Fibroblast of pulmonary artery (primary cell): ENCODE results near the gene WIZ.
A peak's percentile ranks its signal among the peaks of the same experiment; 100 is the strongest.
"Not testable (repeated sequence)": the region's sequence is repeated elsewhere in the genome, so short reads cannot be mapped to it uniquely, and the experiment has no call there.

ENCODE experiments used
- DNase-seq: peaks from one replicate; pipeline ENCODE4 v3.0.0-alpha.2; 2010; ENCODE audit warnings: low read depth
- H3K4me3 ChIP-seq: replicated peaks from 2 replicates; pipeline ENCODE4 v1.5.1; 2011; ENCODE audit warnings: low read depth, mild to moderate bottlenecking, control low read depth, low read length, moderate library complexity
- CTCF ChIP-seq: IDR thresholded peaks from 2 replicates; pipeline ENCODE4 v1.5.1; 2011; ENCODE audit warnings: mild to moderate bottlenecking, control low read depth, low read length, inconsistent platforms; ENCODE audit errors: missing control alignments

WIZ gene

DNA sequence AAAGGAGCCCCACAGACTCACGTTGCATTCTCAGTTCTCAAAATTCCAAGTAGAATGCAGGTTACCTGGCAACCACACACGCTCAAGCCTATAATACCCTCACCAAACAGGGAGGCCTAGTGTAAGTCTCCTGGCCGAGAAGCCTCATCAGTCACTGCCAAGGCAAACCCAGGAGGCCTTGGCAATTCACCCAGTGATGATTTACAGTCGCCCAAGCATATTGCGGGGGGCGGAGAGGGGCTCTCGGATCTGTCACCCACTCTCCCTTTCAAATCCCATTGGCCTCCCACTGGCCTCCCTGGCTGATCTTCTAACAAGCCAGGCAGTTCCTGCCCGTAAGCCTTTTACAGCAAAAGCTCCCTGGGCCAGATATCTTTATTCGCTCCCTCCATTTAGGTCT, 32.1 kb downstream of the WIZ start:
- H3K4me3 ChIP-seq: peak overlapping the region; percentile 81
- peak; percentile 18 for DNase-seq
- TF ChIP-seq CTCF: no peak

DNA sequence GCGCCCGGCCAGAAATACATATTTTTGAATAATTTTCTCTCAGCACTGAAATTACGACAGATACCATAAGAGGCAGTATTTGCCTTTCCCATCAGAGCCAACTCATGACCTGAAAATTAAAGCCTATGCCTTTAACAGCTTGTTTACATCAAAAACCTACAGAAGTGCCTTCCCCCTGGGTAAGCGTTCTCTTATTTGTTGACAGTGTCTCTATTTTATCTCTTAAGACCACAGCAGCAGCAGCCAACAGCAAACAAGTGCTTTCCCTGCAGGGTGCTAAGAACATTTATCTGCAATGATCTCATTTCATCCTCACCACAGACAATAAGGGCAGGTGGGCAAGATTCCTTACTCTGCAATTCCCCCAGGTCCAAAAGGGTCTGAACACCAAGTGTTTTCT, 36.9 kb downstream of the WIZ start:
- TF ChIP-seq CTCF: no peak
- H3K4me3 ChIP-seq: no peak overlapping the region
- no peak for DNase-seq

GRCh38 chr19:15411351-15411750, 38.4 kb downstream of the WIZ start:
- DNase-seq: not testable (repeated sequence)

GRCh38 chr19:15404780-15405211, 45.0 kb downstream of the WIZ start:
- no peak for DNase-seq
- TF ChIP-seq CTCF: no peak
- H3K4me3 ChIP-seq: no peak overlapping the region

More at GRCh38 chr19:15411351-15411750, 38.4 kb downstream of the WIZ start:
- not testable (repeated sequence) for H3K4me3 ChIP-seq

DNA sequence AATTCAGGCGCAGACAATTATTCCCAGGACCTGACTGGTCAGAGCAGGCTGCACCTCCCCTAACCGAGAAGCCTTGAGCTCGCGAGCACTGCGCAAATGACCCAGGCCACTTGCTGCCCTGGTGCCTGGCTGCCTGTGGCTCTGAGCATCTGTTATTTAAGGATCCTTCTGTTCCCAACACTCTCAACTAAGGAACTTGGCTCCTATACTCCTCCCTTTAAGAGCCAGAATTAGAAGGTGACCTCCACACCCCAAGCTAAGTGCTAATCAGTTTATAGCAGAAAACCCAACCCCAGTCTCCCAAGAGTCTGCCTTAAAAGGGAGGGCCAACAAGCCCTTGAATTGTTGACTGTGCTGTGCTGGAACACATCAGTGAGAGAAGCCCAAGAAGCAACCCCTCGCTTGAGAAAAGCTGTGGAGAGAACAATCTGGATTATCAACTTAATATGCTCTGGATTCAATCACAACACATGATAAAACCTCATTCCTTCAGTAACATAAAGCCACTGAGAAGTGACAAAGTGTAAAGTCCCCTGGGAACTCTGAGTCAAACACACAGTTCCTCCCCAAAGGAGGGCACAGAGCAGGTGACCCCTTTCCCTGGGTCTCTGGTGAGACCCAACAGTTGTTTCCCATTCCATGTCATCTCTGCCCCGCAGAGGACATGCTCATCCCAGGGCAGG, 45.5 kb downstream of the WIZ start:
- no peak overlapping the region for H3K4me3 ChIP-seq
- TF ChIP-seq CTCF: no peak
- DNase-seq: no peak

DNA sequence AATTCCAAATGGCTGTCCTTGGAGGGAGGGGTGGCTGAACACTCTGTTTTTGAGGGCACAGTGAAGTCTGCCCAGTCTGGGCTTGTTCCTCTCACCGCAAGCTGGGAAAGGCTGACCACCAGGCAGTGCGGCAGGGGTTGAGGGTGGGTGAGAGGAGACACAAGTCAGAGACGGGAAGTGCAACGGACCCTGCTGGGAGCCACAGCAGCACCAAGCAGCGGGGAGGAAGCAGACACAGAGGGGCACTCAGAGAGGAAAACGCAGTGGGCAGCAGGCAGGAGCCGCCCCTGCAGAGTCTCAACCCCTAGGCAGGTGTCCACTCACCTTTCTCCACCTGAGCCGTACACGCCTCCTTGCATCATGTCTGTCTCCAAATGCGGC, 46.6 kb downstream of the WIZ start:
- DNase-seq: no peak
- TF ChIP-seq CTCF: no peak
- no peak overlapping the region for H3K4me3 ChIP-seq

- no peak for DNase-seq
- no peak overlapping the region for H3K4me3 ChIP-seq
- no peak for TF ChIP-seq CTCF
Measured at GRCh38 chr19:15402411-15403150, 47.2 kb downstream of the WIZ start.
